PC-9 (cell line): ENCODE measurements around the gene CCDC12. TPM values are rescaled to one million over a fixed set of nuclear protein-coding genes. Genes with fewer than 3 reads are reported as not detected.

Source experiments
- BruUV-seq: library from RNA; stranded (reverse); fragments of 400-500 nt; replicated peaks from 2 replicates; lab custom pipeline; 2021; lab: Mats Ljungman, UMichigan
- CTCF ChIA-PET: fragments of 300-600 bp; sonication (Branson Sonifier 250); formaldehyde crosslinking; loops from one replicate; lab custom pipeline; 2022; ENCODE audit warnings: antibody characterized with exemption; lab: Charles Lee
- POLR2A ChIA-PET: fragments of 300-600 bp; sonication (Branson Sonifier 250); formaldehyde crosslinking; loops from one replicate; lab custom pipeline; 2022; ENCODE audit warnings: antibody characterized with exemption; ENCODE audit not compliant: unreplicated experiment; lab: Charles Lee
- DNase-seq, 2 experiments: peaks; one replicate each; pipeline versions ENCODE4 v3.0.0 to v3.0.0-alpha.2; 2015 to 2022; ENCODE audit warnings: mixed read lengths in 1 of 2
- H2AFZ ChIP-seq: fragments of 200-600 bp; sonication (generic); 2 replicates; pipeline ENCODE4 v1.8.1; 2017; ENCODE audit warnings: antibody characterized with exemption
- H3F3A ChIP-seq: fragments of 200-600 bp; sonication (generic); 2 replicates; pipeline ENCODE4 v1.8.1; 2017; ENCODE audit warnings: antibody characterized with exemption, mild to moderate bottlenecking, low read depth; ENCODE audit not compliant: insufficient read depth
- H3K27ac ChIP-seq: fragments of 200-600 bp; sonication (generic); 2 replicates; pipeline ENCODE4 v1.6.1; 2016; ENCODE audit warnings: mixed run types
- H3K27me3 ChIP-seq: fragments of 200-600 bp; sonication (generic); 2 replicates; pipeline ENCODE4 v1.6.1; 2016; ENCODE audit warnings: low read depth, mixed run types; ENCODE audit not compliant: insufficient read depth
- H3K36me3 ChIP-seq: fragments of 200-600 bp; sonication (generic); 2 replicates; pipeline ENCODE4 v1.6.1; 2016; ENCODE audit warnings: low read depth, mixed run types
- H3K4me1 ChIP-seq: fragments of 200-600 bp; sonication (generic); replicated peaks from 2 replicates; pipeline ENCODE4 v1.6.1; 2016; ENCODE audit warnings: mixed run types; ENCODE audit not compliant: insufficient read depth
- H3K4me2 ChIP-seq: fragments of 200-600 bp; sonication (generic); 2 replicates; pipeline ENCODE4 v1.6.1; 2017; ENCODE audit warnings: mixed run types
- H3K4me3 ChIP-seq: fragments of 200-600 bp; sonication (generic); 2 replicates; pipeline ENCODE4 v1.6.1; 2016; ENCODE audit warnings: mixed run types
- H3K79me2 ChIP-seq: fragments of 200-600 bp; sonication (generic); 2 replicates; pipeline ENCODE4 v1.6.1; 2017; ENCODE audit warnings: low read depth, mixed run types
- H3K9me2 ChIP-seq: fragments of 200-600 bp; sonication (generic); 2 replicates; pipeline ENCODE4 v1.8.1; 2017; ENCODE audit warnings: mild to moderate bottlenecking; ENCODE audit not compliant: insufficient read depth
- H3K9me3 ChIP-seq: fragments of 200-600 bp; sonication (generic); 2 replicates; pipeline ENCODE4 v1.8.1; 2016; ENCODE audit warnings: low read depth; ENCODE audit not compliant: insufficient read depth
- H4K20me1 ChIP-seq: fragments of 200-600 bp; sonication (generic); 2 replicates; pipeline ENCODE4 v1.8.1; 2017; ENCODE audit not compliant: insufficient read depth
- CTCF ChIP-seq: fragments of 200-600 bp; sonication (generic); conservative IDR thresholded peaks from 2 replicates; pipeline ENCODE4 v1.6.1; 2017; ENCODE audit warnings: mixed run types, antibody characterized with exemption, mild to moderate bottlenecking, moderate library complexity
- EZH2 ChIP-seq: fragments of 200-600 bp; sonication (generic); IDR thresholded peaks from 2 replicates; pipeline ENCODE4 v1.8.0; 2017; ENCODE audit warnings: antibody characterized with exemption, low read depth
- intact Hi-C: fragments of 100-400 bp; cut with micrococcal nuclease; formaldehyde crosslinking; loops from one replicate; pipeline ENCODE4 v1.10.0; 2022; ENCODE audit not compliant: unreplicated experiment
- total RNA-seq: library from RNA; stranded (reverse); gene quantifications from 2 replicates; pipeline ENCODE4 v1.2.3, GENCODE V29; 2021

Gene CCDC12
- total RNA-seq, 1 experiment from 2014 or later = 39.3 TPM

GRCh38 chr3:46895204-46895660 is 81.3 kb downstream of the CCDC12 start:
- Histone ChIP-seq H3K27ac (no peak overlapping the region), H2AFZ (no peak overlapping the region), H4K20me1 (no peaks in the 10 kb centered on the region), H3K27me3 (no peaks in the 10 kb centered on the region), H3K9me2 (no peaks in the 10 kb centered on the region), H3K79me2 (no peaks in the 10 kb centered on the region), H3K4me1 (0 out of 2 replicates have a peak, but pooled peaks cover 4% of the 10 kb centered on the region), H3K36me3 (no peaks in the 10 kb centered on the region), H3F3A (no peaks in the 10 kb centered on the region), H3K4me2 (no peak overlapping the region), H3K9me3 (no peaks in the 10 kb centered on the region), H3K4me3 (no peak overlapping the region)
- peak in 1 of 2 experiments; percentile 68 for DNase-seq
- intact Hi-C loops = loop anchor here (1.0 kb wide), 2 partner anchors 29 to 190 kb away; no protein-coding TSS in a partner anchor
- ChIA-PET POLR2A (interaction anchor here (0.5 to 0.6 kb wide), 3 partner anchors 105 to 216 kb away, joined by 3 read pairs; no protein-coding TSS in a partner anchor), CTCF (interaction anchor here (0.5 to 1.0 kb wide), 5 partner anchors 49 to 339 kb away, joined by 3 to 7 read pairs (median 4); no protein-coding TSS in a partner anchor)
- TF ChIP-seq CTCF (peak; percentile 86), EZH2 (no peak)
- no TSS peak for BruUV-seq

- TF ChIP-seq CTCF (no peak), EZH2 (no peak)
- no peak overlapping the region for H3K4me2 ChIP-seq
- H3K36me3 ChIP-seq = no peaks in the 10 kb centered on the region
- intact Hi-C loops = no loop called here
- no peaks in the 10 kb centered on the region for H3K79me2 ChIP-seq
- H3K4me3 ChIP-seq = no peak overlapping the region
- no peak for DNase-seq
- no TSS peak for BruUV-seq
- no peaks in the 10 kb centered on the region for H3K27me3 ChIP-seq
- no peaks in the 10 kb centered on the region for H3F3A ChIP-seq
- CTCF ChIA-PET = interaction anchor here (0.7 to 1.0 kb wide), 3 partner anchors 48 to 188 kb away, joined by 4 to 7 read pairs (median 6); no protein-coding TSS in a partner anchor
- H3K4me1 ChIP-seq = 0 out of 2 replicates have a peak, but pooled peaks cover 4% of the 10 kb centered on the region
- no peak overlapping the region for H2AFZ ChIP-seq
- no peak overlapping the region for H3K27ac ChIP-seq
- H3K9me2 ChIP-seq = no peaks in the 10 kb centered on the region
- POLR2A ChIA-PET = interaction anchor here (0.6 kb wide), 1 partner anchor 215 kb away, joined by 3 read pairs; no protein-coding TSS in a partner anchor
- H4K20me1 ChIP-seq = no peaks in the 10 kb centered on the region
- H3K9me3 ChIP-seq = no peaks in the 10 kb centered on the region
Measured at GRCh38 chr3:46894256-46894655, 82.3 kb downstream of the CCDC12 start.

GRCh38 chr3:46893763-46894162 is 82.8 kb downstream of the CCDC12 start:
- no TSS peak for BruUV-seq
- CTCF ChIA-PET = no interaction called here
- Histone ChIP-seq H3K4me1 (0 out of 2 replicates have a peak, but pooled peaks cover 4% of the 10 kb centered on the region), H2AFZ (no peak overlapping the region), H3K27me3 (no peaks in the 10 kb centered on the region), H3K36me3 (no peaks in the 10 kb centered on the region), H3K9me2 (no peaks in the 10 kb centered on the region), H3K27ac (no peak overlapping the region), H3F3A (no peaks in the 10 kb centered on the region), H3K4me2 (no peak overlapping the region), H3K79me2 (no peaks in the 10 kb centered on the region), H3K4me3 (no peak overlapping the region), H3K9me3 (no peaks in the 10 kb centered on the region), H4K20me1 (no peaks in the 10 kb centered on the region)
- intact Hi-C loops = loop anchor here (2.0 kb wide), 1 partner anchor 35 kb away; no protein-coding TSS in a partner anchor
- no peak for DNase-seq
- POLR2A ChIA-PET = no interaction called here
- TF ChIP-seq EZH2 = no peak
- no peak for TF ChIP-seq CTCF
